Fibroblast of lung (primary cell): Measurements from ENCODE around the gene AIFM1. TPM values are rescaled to one million over a fixed set of nuclear protein-coding genes. Genes with fewer than 3 reads are reported as not detected.

ENCODE experiments used
- DNase-seq, 2 donors: peaks; one replicate each; pipeline versions ENCODE4 v3.0.0 to v3.0.0-alpha.2; 2010; ENCODE audit warnings: low read depth in 2 of 2
- H2AFZ ChIP-seq: 2 replicates; pipeline ENCODE4 v1.5.1; 2012; ENCODE audit warnings: low read length, control low read depth, inconsistent platforms
- H3K27ac ChIP-seq: 2 replicates; pipeline ENCODE4 v1.5.1; 2011; ENCODE audit warnings: low read length, control low read depth; ENCODE audit not compliant: insufficient read depth
- H3K27me3 ChIP-seq: 2 replicates; pipeline ENCODE4 v1.5.1; 2011; ENCODE audit warnings: mild to moderate bottlenecking, low read length; ENCODE audit not compliant: control insufficient read depth, insufficient read depth
- H3K36me3 ChIP-seq: 2 replicates; pipeline ENCODE4 v1.5.1; 2011; ENCODE audit warnings: low read length; ENCODE audit not compliant: control insufficient read depth, insufficient read depth
- H3K4me1 ChIP-seq: 2 replicates; pipeline ENCODE4 v1.5.1; 2011; ENCODE audit warnings: low read length; ENCODE audit not compliant: control insufficient read depth, insufficient read depth; ENCODE audit errors: extremely low read depth
- H3K4me2 ChIP-seq: 2 replicates; pipeline ENCODE4 v1.5.1; 2011; ENCODE audit warnings: low read length, control low read depth; ENCODE audit not compliant: insufficient read depth; ENCODE audit errors: extremely low read depth
- H3K4me3 ChIP-seq, 4 experiments: fragments of 200-600 bp in 1 of 4; sonication (generic) in 1 of 4; replicated peaks in 1 of 4; 2 replicates each; pipeline ENCODE4 v1.5.1; 2011 to 2016; ENCODE audit warnings: low read length in 4 of 4, low read depth in 3 of 4, mild to moderate bottlenecking in 3 of 4, control low read depth in 2 of 4, inconsistent platforms in 1 of 4, mixed read lengths in 1 of 4; ENCODE audit not compliant: insufficient read depth in 1 of 4; ENCODE audit errors: control extremely low read depth in 1 of 4
- H3K79me2 ChIP-seq: 2 replicates; pipeline ENCODE4 v1.5.1; 2012; ENCODE audit warnings: mild to moderate bottlenecking, low read length, inconsistent platforms; ENCODE audit not compliant: control insufficient read depth, insufficient read depth
- H3K9ac ChIP-seq: 2 replicates; pipeline ENCODE4 v1.5.1; 2011; ENCODE audit warnings: mild to moderate bottlenecking, low read length, control low read depth; ENCODE audit not compliant: insufficient read depth
- H3K9me3 ChIP-seq: 2 replicates; pipeline ENCODE4 v1.5.1; 2012; ENCODE audit warnings: low read depth, low read length; ENCODE audit not compliant: control insufficient read depth, insufficient read depth
- H4K20me1 ChIP-seq: 2 replicates; pipeline ENCODE4 v1.5.1; 2011; ENCODE audit warnings: low read length; ENCODE audit not compliant: control insufficient read depth, insufficient read depth; ENCODE audit errors: extremely low read depth
- EZH2 ChIP-seq: IDR thresholded peaks from 2 replicates; pipeline ENCODE4 v1.5.1; 2012; ENCODE audit warnings: low read length, control low read depth, mild to moderate bottlenecking; ENCODE audit errors: missing control alignments
- polyA plus RNA-seq, 2 donors: library from polyadenylated mRNA; depleted of rRNA in 1 of 2; stranded (reverse) in 1 of 2; unstranded in 1 of 2; fragments of >200 nt; gene quantifications; 2 replicates each; pipeline ENCODE4 v1.2.1, GENCODE V29; 2011 to 2012; ENCODE audit warnings: missing spikeins in 1 of 2
- total RNA-seq: library from RNA; depleted of rRNA; stranded (reverse); fragments of >200 nt; gene quantifications from 2 replicates; pipeline ENCODE4 v1.2.1, GENCODE V29; 2014
- TF ChIP-seq, protein P1 (sequence below), 2 donors: IDR thresholded peaks in 1 of 2; conservative IDR thresholded peaks in 1 of 2; 1 replicate in 1 of 2; 2 replicates in 1 of 2; pipeline ENCODE4 v1.5.1; 2011 to 2012; ENCODE audit warnings: low read length in 2 of 2, control low read depth in 1 of 2, inconsistent platforms in 1 of 2, low read depth in 1 of 2, mild to moderate bottlenecking in 1 of 2

Gene AIFM1
- total and polyA plus RNA-seq, 2 donors (not counting 1 experiment from before 2014, with no cell fraction given), result 23.1 to 36.1 TPM

DNA sequence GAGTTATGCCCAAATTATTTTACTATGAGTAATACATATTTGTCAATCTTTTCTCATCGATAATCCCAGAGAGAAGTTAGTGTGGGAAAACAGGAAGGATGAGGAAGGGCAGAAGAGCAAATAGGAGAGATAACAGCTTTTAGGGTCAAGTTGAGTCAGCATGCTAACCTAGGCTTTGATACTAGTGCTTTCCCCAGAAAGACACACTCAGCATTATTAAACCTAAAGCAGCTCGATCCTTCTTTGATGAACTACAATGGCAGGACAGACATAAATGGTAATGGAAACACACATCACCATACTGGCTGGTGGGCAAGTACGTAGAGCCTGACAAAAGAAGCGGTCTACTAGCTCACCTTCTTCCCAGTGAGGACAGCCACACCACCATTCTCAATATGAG is 20.5 kb downstream of the AIFM1 start:
- H3K79me2 ChIP-seq, result no peaks in the 10 kb centered on the region
- no peak for TF ChIP-seq EZH2
- TF ChIP-seq, protein P1, sequence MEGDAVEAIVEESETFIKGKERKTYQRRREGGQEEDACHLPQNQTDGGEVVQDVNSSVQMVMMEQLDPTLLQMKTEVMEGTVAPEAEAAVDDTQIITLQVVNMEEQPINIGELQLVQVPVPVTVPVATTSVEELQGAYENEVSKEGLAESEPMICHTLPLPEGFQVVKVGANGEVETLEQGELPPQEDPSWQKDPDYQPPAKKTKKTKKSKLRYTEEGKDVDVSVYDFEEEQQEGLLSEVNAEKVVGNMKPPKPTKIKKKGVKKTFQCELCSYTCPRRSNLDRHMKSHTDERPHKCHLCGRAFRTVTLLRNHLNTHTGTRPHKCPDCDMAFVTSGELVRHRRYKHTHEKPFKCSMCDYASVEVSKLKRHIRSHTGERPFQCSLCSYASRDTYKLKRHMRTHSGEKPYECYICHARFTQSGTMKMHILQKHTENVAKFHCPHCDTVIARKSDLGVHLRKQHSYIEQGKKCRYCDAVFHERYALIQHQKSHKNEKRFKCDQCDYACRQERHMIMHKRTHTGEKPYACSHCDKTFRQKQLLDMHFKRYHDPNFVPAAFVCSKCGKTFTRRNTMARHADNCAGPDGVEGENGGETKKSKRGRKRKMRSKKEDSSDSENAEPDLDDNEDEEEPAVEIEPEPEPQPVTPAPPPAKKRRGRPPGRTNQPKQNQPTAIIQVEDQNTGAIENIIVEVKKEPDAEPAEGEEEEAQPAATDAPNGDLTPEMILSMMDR (conservative IDR thresholded peaks at IDR 0.05 in 1 of 2, IDR thresholded peaks at IDR 0.05 in 1 of 2; ENCODE audit: low read depth in 1 of 2, low read length in 2 of 2), result no peak

DNA sequence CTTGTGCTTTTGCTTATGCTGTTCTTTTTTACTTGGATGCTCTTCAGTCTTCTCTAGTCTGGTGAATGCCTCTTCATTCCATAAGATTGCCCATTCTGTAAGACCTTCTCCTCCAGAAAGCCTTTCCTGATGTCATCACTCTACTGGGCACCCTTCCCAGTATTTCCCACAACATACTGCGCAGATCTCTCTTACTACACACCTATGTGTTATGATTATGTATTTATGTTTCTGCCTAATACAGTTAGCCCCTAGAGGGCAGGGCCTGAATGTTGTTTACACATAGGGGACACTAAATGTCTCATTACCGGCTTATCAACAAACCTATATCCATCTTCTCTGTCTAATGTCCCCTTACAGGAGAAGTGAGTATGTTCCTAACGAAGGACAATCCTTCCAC is 21.1 kb downstream of the AIFM1 start:
- H3K9ac ChIP-seq, result no peak overlapping the region
- no peaks in the 10 kb centered on the region for H4K20me1 ChIP-seq
- peak; percentile 52 to 61 for DNase-seq
- no peak overlapping the region for H3K4me2 ChIP-seq
- no peak overlapping the region for H3K4me3 ChIP-seq
- no peaks in the 10 kb centered on the region for H3K9me3 ChIP-seq
- H3K27me3 ChIP-seq, result no peaks in the 10 kb centered on the region
- TF ChIP-seq, protein P1 (conservative IDR thresholded peaks at IDR 0.05 in 1 of 2, IDR thresholded peaks at IDR 0.05 in 1 of 2; ENCODE audit: low read depth in 1 of 2, low read length in 2 of 2), result no peak
- TF ChIP-seq EZH2, result no peak
- H2AFZ ChIP-seq, result no peak overlapping the region
- H3K4me1 ChIP-seq, result no peaks in the 10 kb centered on the region
- H3K36me3 ChIP-seq, result no peaks in the 10 kb centered on the region
- no peaks in the 10 kb centered on the region for H3K79me2 ChIP-seq
- H3K27ac ChIP-seq, result no peak overlapping the region

More for the DNA sequence above, 20.5 kb downstream of the AIFM1 start:
- H3K9ac ChIP-seq, result no peak overlapping the region
- no peaks in the 10 kb centered on the region for H3K4me1 ChIP-seq
- no peak overlapping the region for H3K27ac ChIP-seq
- no peak overlapping the region for H3K4me3 ChIP-seq
- no peak for DNase-seq
- no peak overlapping the region for H2AFZ ChIP-seq
- no peaks in the 10 kb centered on the region for H3K27me3 ChIP-seq
- no peak overlapping the region for H3K4me2 ChIP-seq
- no peaks in the 10 kb centered on the region for H3K9me3 ChIP-seq
- H4K20me1 ChIP-seq, result no peaks in the 10 kb centered on the region
- no peaks in the 10 kb centered on the region for H3K36me3 ChIP-seq

GRCh38 chrX:130139474-130140201 is 26.0 kb downstream of the AIFM1 start:
- Histone ChIP-seq H3K79me2 (no peaks in the 10 kb centered on the region), H3K36me3 (no peaks in the 10 kb centered on the region), H3K9ac (no peak overlapping the region), H3K27ac (no peak overlapping the region), H3K9me3 (no peaks in the 10 kb centered on the region), H4K20me1 (no peaks in the 10 kb centered on the region), H3K4me2 (no peak overlapping the region), H3K27me3 (no peaks in the 10 kb centered on the region), H3K4me3 (no peak overlapping the region), H2AFZ (no peak overlapping the region), H3K4me1 (no peaks in the 10 kb centered on the region)
- DNase-seq, result peak in 1 of 2 donors; percentile 10
- TF ChIP-seq, protein P1 (conservative IDR thresholded peaks at IDR 0.05 in 1 of 2, IDR thresholded peaks at IDR 0.05 in 1 of 2; ENCODE audit: low read depth in 1 of 2, low read length in 2 of 2), result no peak
- no peak for TF ChIP-seq EZH2
